ENCODE results near the gene GSTM3.
"Not testable (repeated sequence)": the region's sequence is repeated elsewhere in the genome, so short reads cannot be mapped to it uniquely, and the experiment has no call there.

Gene GSTM3

DNA sequence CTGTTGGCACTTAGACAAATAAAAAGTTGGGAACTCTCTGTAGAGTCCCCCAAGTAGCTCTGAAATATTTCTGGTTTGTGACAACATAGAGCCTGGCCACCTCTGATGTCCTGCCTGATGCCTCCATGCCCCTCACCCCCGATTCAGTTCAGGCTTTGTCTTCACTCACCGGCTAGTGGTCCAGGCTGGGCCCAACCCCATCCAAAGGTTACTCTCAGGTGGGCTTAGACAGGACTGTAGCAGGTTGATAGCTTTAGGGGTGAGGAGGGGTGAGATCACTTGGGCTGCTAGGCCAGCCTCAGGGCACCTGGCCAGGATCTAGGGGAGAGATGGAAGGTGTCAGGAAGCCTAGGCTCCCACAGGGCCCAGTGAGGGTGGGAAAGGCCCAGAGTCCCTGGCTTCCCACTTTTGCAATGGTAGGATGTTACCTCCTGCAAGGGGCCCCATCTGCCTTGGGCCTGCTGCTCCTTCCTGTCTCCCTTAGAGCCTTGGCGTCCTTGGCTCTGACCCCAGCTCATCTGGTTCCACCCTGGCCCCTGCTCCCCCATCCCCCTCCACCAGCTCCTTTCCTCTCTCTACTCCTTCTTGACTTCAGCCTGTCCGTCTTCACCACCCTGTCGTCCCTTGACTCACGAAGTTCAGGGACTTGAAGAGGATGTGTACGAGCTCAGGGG is 16.1 kb upstream of the GSTM3 start:
- H3K4me1 ChIP-seq (ENCODE audit: control insufficient read depth, insufficient read depth, low read length), result no peaks in the 10 kb centered on the region
- TF ChIP-seq, protein P1, sequence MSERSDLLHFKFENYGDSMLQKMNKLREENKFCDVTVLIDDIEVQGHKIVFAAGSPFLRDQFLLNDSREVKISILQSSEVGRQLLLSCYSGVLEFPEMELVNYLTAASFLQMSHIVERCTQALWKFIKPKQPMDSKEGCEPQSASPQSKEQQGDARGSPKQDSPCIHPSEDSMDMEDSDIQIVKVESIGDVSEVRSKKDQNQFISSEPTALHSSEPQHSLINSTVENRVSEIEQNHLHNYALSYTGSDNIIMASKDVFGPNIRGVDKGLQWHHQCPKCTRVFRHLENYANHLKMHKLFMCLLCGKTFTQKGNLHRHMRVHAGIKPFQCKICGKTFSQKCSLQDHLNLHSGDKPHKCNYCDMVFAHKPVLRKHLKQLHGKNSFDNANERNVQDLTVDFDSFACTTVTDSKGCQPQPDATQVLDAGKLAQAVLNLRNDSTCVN (tag by site-specific recombination; optimal IDR thresholded peaks at IDR 0.05), result no peak
- TF ChIP-seq SP2 (tag by site-specific recombination; IDR thresholded peaks at IDR 0.05), result no peak
- no peaks in the 10 kb centered on the region for H3K9me3 ChIP-seq (ENCODE audit: control insufficient read depth, insufficient read depth, low read depth, low read length)
- H3K4me3 ChIP-seq (ENCODE audit: low read depth, low read length), result no peak overlapping the region
- CTCF ChIA-PET, result interaction anchor here (0.6 to 3.4 kb wide), 4 partner anchors 20 to 446 kb away, joined by 3 to 12 read pairs (median 4); partner anchors contain the start of gene AHCYL1
- POLR2A ChIA-PET, result no interaction called here
- no peaks in the 10 kb centered on the region for H3K36me3 ChIP-seq (ENCODE audit: control insufficient read depth in 2 of 2, insufficient read depth in 1 of 2, low read length in 2 of 2)
- H3K27ac ChIP-seq (ENCODE audit: extremely low read depth, low read depth, low read length), result no peak overlapping the region

DNA sequence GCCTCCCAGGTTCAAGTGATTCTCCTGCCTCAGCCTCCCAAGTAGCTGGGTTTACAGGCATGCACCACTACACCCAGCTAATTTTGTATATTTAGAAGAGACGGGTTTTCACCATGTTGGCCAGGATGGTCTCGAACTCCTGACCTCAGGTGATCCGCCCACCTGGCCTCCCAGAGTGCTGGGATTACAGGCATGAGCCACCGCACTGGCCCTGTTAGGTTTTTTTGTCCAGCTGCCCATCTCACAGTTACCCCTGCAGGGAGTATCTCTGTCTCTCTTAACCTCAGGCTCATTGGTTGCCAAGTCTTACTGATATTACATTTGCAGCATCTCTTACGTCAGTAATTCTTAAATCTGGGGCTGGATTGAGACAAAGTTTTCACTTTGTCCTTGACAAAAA is 15.5 kb upstream of the GSTM3 start:
- CTCF ChIA-PET, result interaction anchor here (0.9 to 3.4 kb wide), 2 partner anchors 114 to 228 kb away, joined by 3 to 12 read pairs; partner anchors contain the start of gene AHCYL1
- POLR2A ChIA-PET; H3K27ac ChIP-seq (ENCODE audit: extremely low read depth, low read depth, low read length); H3K4me1 ChIP-seq (ENCODE audit: control insufficient read depth, insufficient read depth, low read length); H3K9me3 ChIP-seq (ENCODE audit: control insufficient read depth, insufficient read depth, low read depth, low read length); H3K4me3 ChIP-seq (ENCODE audit: low read depth, low read length); H3K36me3 ChIP-seq (ENCODE audit: control insufficient read depth in 2 of 2, insufficient read depth in 1 of 2, low read length in 2 of 2): not testable (repeated sequence)

DNA sequence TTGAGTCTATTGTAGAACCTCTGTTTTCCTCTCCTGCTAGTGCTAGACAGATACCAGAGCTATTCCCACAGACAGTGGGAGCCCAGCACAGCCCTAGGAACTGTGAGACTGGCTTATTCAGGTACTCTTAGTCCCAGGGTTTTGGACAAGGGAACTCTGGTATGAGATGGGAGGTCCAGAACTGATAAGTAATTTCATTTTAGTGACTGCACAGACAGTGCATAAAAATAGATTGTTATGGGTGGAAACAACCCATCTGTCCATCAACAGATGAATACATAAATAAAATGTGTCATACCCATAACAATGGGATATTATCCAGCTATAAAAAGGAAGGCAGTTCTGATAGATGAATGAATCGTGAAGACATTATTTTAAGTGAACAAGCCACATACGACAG is 13.9 kb upstream of the GSTM3 start:
- Histone ChIP-seq H3K36me3 (ENCODE audit: control insufficient read depth in 2 of 2, insufficient read depth in 1 of 2, low read length in 2 of 2) (no peaks in the 10 kb centered on the region), H3K27ac (ENCODE audit: extremely low read depth, low read depth, low read length) (no peak overlapping the region), H3K4me1 (ENCODE audit: control insufficient read depth, insufficient read depth, low read length) (no peaks in the 10 kb centered on the region), H3K4me3 (ENCODE audit: low read depth, low read length) (no peak overlapping the region), H3K9me3 (ENCODE audit: control insufficient read depth, insufficient read depth, low read depth, low read length) (no peaks in the 10 kb centered on the region)
- TF ChIP-seq ZNF114 (tag by site-specific recombination; IDR thresholded peaks at IDR 0.05), result no peak
- CTCF ChIA-PET, result interaction anchor here (1.5 to 3.4 kb wide), 2 partner anchors 22 to 230 kb away, joined by 6 to 12 read pairs; partner anchors contain the start of gene AHCYL1
- POLR2A ChIA-PET, result no interaction called here

DNA sequence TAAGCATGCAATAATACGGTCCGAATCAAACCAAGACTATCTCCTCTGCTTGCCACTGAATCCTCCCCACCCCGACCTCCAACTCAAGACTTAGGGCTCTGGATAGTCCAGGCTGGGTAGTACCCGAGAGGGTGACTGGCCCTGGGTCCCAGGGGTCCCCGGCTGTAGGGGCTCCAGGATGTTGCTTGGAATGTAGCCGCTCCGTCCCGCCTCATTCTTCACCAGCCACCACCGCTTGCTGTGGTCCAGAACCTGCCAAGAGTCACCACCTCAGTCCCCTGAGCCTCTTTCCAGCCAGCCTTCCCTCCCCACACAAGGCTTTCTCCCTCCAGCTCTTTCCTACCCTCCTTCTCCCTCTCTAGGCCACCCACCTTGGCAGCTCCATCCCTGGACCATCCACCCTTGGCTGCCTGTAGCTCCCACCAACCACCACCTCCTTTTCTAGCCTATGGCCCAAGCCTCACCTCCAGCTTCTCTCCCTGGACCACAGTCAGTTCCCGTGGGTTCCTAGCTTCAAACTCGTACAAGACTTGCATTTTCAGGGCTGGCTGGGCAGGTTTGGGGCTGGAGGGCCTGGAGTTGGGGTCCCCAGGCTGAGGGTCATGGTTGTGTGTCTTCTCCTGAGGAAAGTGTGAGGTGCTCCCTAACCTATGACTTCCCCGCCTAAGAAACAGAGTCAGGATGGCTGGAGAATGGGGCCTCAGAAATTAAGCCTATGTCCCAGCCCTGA is 10.9 kb upstream of the GSTM3 start:
- no peak overlapping the region for H3K27ac ChIP-seq (ENCODE audit: extremely low read depth, low read depth, low read length)
- POLR2A ChIA-PET, result no interaction called here
- no peaks in the 10 kb centered on the region for H3K4me1 ChIP-seq (ENCODE audit: control insufficient read depth, insufficient read depth, low read length)
- no peaks in the 10 kb centered on the region; the same call in 1 of the 2 replicates for H3K9me3 ChIP-seq (ENCODE audit: control insufficient read depth, insufficient read depth, low read depth, low read length)
- CTCF ChIA-PET, result interaction anchor here (0.8 to 1.2 kb wide), 2 partner anchors 108 to 112 kb away, joined by 4 read pairs; no protein-coding TSS in a partner anchor
- H3K36me3 ChIP-seq (ENCODE audit: control insufficient read depth in 2 of 2, insufficient read depth in 1 of 2, low read length in 2 of 2), result no peaks in the 10 kb centered on the region
- no peak overlapping the region for H3K4me3 ChIP-seq (ENCODE audit: low read depth, low read length)
- TF ChIP-seq ZIC2 (tag by site-specific recombination; IDR thresholded peaks at IDR 0.05) (no peak), SETDB1 (IDR thresholded peaks at IDR 0.05; ENCODE audit: insufficient read length, low read length) (no peak), SP7 (tag by site-specific recombination; IDR thresholded peaks at IDR 0.05) (no peak), ZNF169 (tag by site-specific recombination; IDR thresholded peaks at IDR 0.05) (no peak), ZXDB (tag by site-specific recombination; IDR thresholded peaks at IDR 0.05) (no peak), ZNF341 (tag by site-specific recombination; IDR thresholded peaks at IDR 0.05; ENCODE audit: low read depth) (no peak), ZNF555 (tag by site-specific recombination; conservative IDR thresholded peaks at IDR 0.05) (no peak), KLF9 (tag by site-specific recombination; IDR thresholded peaks at IDR 0.05; ENCODE audit: low read depth) (no peak), ZEB2 (tag by site-specific recombination; IDR thresholded peaks at IDR 0.05) (no peak), ZNF530 (tag by site-specific recombination; IDR thresholded peaks at IDR 0.05; ENCODE audit: low read depth) (no peak), ZNF701 (tag by site-specific recombination; IDR thresholded peaks at IDR 0.05) (no peak), ZNF600 (tag by site-specific recombination; IDR thresholded peaks at IDR 0.05) (no peak)
- TF ChIP-seq, protein P2, sequence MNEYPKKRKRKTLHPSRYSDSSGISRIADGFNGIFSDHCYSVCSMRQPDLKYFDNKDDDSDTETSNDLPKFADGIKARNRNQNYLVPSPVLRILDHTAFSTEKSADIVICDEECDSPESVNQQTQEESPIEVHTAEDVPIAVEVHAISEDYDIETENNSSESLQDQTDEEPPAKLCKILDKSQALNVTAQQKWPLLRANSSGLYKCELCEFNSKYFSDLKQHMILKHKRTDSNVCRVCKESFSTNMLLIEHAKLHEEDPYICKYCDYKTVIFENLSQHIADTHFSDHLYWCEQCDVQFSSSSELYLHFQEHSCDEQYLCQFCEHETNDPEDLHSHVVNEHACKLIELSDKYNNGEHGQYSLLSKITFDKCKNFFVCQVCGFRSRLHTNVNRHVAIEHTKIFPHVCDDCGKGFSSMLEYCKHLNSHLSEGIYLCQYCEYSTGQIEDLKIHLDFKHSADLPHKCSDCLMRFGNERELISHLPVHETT (tag by site-specific recombination; IDR thresholded peaks at IDR 0.05), result no peak
- TF ChIP-seq, protein P3, sequence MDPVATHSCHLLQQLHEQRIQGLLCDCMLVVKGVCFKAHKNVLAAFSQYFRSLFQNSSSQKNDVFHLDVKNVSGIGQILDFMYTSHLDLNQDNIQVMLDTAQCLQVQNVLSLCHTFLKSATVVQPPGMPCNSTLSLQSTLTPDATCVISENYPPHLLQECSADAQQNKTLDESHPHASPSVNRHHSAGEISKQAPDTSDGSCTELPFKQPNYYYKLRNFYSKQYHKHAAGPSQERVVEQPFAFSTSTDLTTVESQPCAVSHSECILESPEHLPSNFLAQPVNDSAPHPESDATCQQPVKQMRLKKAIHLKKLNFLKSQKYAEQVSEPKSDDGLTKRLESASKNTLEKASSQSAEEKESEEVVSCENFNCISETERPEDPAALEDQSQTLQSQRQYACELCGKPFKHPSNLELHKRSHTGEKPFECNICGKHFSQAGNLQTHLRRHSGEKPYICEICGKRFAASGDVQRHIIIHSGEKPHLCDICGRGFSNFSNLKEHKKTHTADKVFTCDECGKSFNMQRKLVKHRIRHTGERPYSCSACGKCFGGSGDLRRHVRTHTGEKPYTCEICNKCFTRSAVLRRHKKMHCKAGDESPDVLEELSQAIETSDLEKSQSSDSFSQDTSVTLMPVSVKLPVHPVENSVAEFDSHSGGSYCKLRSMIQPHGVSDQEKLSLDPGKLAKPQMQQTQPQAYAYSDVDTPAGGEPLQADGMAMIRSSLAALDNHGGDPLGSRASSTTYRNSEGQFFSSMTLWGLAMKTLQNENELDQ (tag by site-specific recombination; IDR thresholded peaks at IDR 0.05; ENCODE audit: low read depth), result no peak
- TF ChIP-seq, protein P4, sequence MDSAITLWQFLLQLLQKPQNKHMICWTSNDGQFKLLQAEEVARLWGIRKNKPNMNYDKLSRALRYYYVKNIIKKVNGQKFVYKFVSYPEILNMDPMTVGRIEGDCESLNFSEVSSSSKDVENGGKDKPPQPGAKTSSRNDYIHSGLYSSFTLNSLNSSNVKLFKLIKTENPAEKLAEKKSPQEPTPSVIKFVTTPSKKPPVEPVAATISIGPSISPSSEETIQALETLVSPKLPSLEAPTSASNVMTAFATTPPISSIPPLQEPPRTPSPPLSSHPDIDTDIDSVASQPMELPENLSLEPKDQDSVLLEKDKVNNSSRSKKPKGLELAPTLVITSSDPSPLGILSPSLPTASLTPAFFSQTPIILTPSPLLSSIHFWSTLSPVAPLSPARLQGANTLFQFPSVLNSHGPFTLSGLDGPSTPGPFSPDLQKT (IDR thresholded peaks at IDR 0.05; ENCODE audit: borderline replicate concordance, low read depth, low read length), result no peak
- TF ChIP-seq, protein P5, sequence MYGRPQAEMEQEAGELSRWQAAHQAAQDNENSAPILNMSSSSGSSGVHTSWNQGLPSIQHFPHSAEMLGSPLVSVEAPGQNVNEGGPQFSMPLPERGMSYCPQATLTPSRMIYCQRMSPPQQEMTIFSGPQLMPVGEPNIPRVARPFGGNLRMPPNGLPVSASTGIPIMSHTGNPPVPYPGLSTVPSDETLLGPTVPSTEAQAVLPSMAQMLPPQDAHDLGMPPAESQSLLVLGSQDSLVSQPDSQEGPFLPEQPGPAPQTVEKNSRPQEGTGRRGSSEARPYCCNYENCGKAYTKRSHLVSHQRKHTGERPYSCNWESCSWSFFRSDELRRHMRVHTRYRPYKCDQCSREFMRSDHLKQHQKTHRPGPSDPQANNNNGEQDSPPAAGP (tag by site-specific recombination; IDR thresholded peaks at IDR 0.05), result no peak

All from HEK293 (cell line).